Memory B cell (primary cell): ENCODE results near the gene ZMYND10.
A peak's percentile ranks its signal among the peaks of the same experiment; 100 is the strongest.

Source experiments
- ATAC-seq: fragments of 150-1000 bp; cut with Tn5 transposase; 2 replicates; pipeline ENCODE4 v1.10.0; 2021; ENCODE audit warnings: low read depth, mild to moderate bottlenecking, moderate library complexity
- DNase-seq, 2 donors: peaks; one replicate each; pipeline ENCODE4 v3.0.0; 2022; ENCODE audit warnings: low spot score in 2 of 2
- H3K27ac Mint-ChIP-seq: one replicate; pipeline ENCODE4 v1.8.0; 2022; ENCODE audit warnings: mild to moderate bottlenecking, moderate library complexity, mixed read lengths
- H3K27me3 Mint-ChIP-seq: one replicate; pipeline ENCODE4 v1.8.0; 2022; ENCODE audit warnings: mixed read lengths
- H3K36me3 Mint-ChIP-seq: one replicate; pipeline ENCODE4 v1.8.0; 2022; ENCODE audit warnings: mild to moderate bottlenecking, mixed read lengths
- H3K4me1 Mint-ChIP-seq: one replicate; pipeline ENCODE4 v1.8.0; 2022; ENCODE audit warnings: mixed read lengths
- H3K4me3 Mint-ChIP-seq: one replicate; pipeline ENCODE4 v1.8.0; 2022; ENCODE audit warnings: mild to moderate bottlenecking, moderate library complexity, mixed read lengths
- H3K9me3 Mint-ChIP-seq: one replicate; pipeline ENCODE4 v1.8.0; 2022; ENCODE audit warnings: mixed read lengths

Gene ZMYND10

GRCh38 chr3:50378024-50378423 lies 32.5 kb upstream of the ZMYND10 start:
- DNase-seq: no peak
- H3K27me3 Mint-ChIP-seq: peaks cover 8% of the 10 kb centered on the region
- no peak overlapping the region for H3K27ac Mint-ChIP-seq
- no peaks in the 10 kb centered on the region for H3K36me3 Mint-ChIP-seq
- ATAC-seq: no peak
- peaks cover 6% of the 10 kb centered on the region for H3K4me1 Mint-ChIP-seq
- no peak overlapping the region for H3K4me3 Mint-ChIP-seq
- H3K9me3 Mint-ChIP-seq: no peaks in the 10 kb centered on the region

- Mint-ChIP-seq H3K27ac (no peak overlapping the region), H3K4me1 (peaks cover 7% of the 10 kb centered on the region), H3K9me3 (no peaks in the 10 kb centered on the region), H3K27me3 (peaks cover 13% of the 10 kb centered on the region), H3K4me3 (no peak overlapping the region), H3K36me3 (no peaks in the 10 kb centered on the region)
- DNase-seq (no peak), ATAC-seq (peak; percentile 47)
These were observed 29.9 kb upstream of the ZMYND10 start for GRCh38 chr3:50375258-50375931.

- no peak for DNase-seq
- Mint-ChIP-seq H3K4me1 (peaks cover 7% of the 10 kb centered on the region), H3K9me3 (no peaks in the 10 kb centered on the region), H3K27ac (no peak overlapping the region), H3K36me3 (no peaks in the 10 kb centered on the region), H3K4me3 (no peak overlapping the region), H3K27me3 (peaks cover 13% of the 10 kb centered on the region)
- no peak for ATAC-seq
These were observed 29.1 kb upstream of the ZMYND10 start for GRCh38 chr3:50374363-50375257.

- H3K27me3 Mint-ChIP-seq: peaks cover 16% of the 10 kb centered on the region
- H3K9me3 Mint-ChIP-seq: no peaks in the 10 kb centered on the region
- no peak overlapping the region for H3K4me3 Mint-ChIP-seq
- peaks cover 8% of the 10 kb centered on the region for H3K4me1 Mint-ChIP-seq
- peak overlapping the region; percentile 9 for H3K27ac Mint-ChIP-seq
- DNase-seq: no peak
- no peaks in the 10 kb centered on the region for H3K36me3 Mint-ChIP-seq
- ATAC-seq: no peak
These were observed 27.9 kb upstream of the ZMYND10 start for GRCh38 chr3:50373146-50374051.

- peaks cover 10% of the 10 kb centered on the region for H3K4me1 Mint-ChIP-seq
- no peak overlapping the region for H3K4me3 Mint-ChIP-seq
- H3K27ac Mint-ChIP-seq: no peak overlapping the region
- no peaks in the 10 kb centered on the region for H3K9me3 Mint-ChIP-seq
- H3K36me3 Mint-ChIP-seq: no peaks in the 10 kb centered on the region
- H3K27me3 Mint-ChIP-seq: peaks cover 14% of the 10 kb centered on the region
- ATAC-seq (no peak), DNase-seq (no peak)
These were observed 26.8 kb upstream of the ZMYND10 start for GRCh38 chr3:50372349-50372748.

GRCh38 chr3:50371133-50371685 lies 25.7 kb upstream of the ZMYND10 start:
- Mint-ChIP-seq H3K4me1 (peaks cover 11% of the 10 kb centered on the region), H3K36me3 (no peaks in the 10 kb centered on the region), H3K27ac (no peak overlapping the region), H3K4me3 (no peak overlapping the region), H3K9me3 (no peaks in the 10 kb centered on the region), H3K27me3 (peaks cover 14% of the 10 kb centered on the region)
- DNase-seq (no peak), ATAC-seq (no peak)

GRCh38 chr3:50370594-50370993 lies 25.1 kb upstream of the ZMYND10 start:
- Mint-ChIP-seq H3K9me3 (no peaks in the 10 kb centered on the region), H3K4me1 (peaks cover 16% of the 10 kb centered on the region), H3K27ac (no peak overlapping the region), H3K27me3 (peaks cover 14% of the 10 kb centered on the region), H3K36me3 (no peaks in the 10 kb centered on the region), H3K4me3 (no peak overlapping the region)
- ATAC-seq: no peak
- DNase-seq: no peak

- peaks cover 14% of the 10 kb centered on the region for H3K27me3 Mint-ChIP-seq
- DNase-seq: no peak
- H3K9me3 Mint-ChIP-seq: no peaks in the 10 kb centered on the region
- no peak overlapping the region for H3K27ac Mint-ChIP-seq
- H3K4me3 Mint-ChIP-seq: no peak overlapping the region
- H3K36me3 Mint-ChIP-seq: no peaks in the 10 kb centered on the region
- peaks cover 20% of the 10 kb centered on the region for H3K4me1 Mint-ChIP-seq
- no peak for ATAC-seq
These were observed 23.6 kb upstream of the ZMYND10 start for GRCh38 chr3:50369012-50369670.

GRCh38 chr3:50365842-50366220 lies 20.3 kb upstream of the ZMYND10 start:
- ATAC-seq (no peak), DNase-seq (no peak)
- Mint-ChIP-seq H3K27ac (peak overlapping the region; percentile 91), H3K4me1 (peaks cover 18% of the 10 kb centered on the region), H3K36me3 (no peaks in the 10 kb centered on the region), H3K4me3 (peak overlapping the region; percentile 88), H3K27me3 (peaks cover 4% of the 10 kb centered on the region), H3K9me3 (no peaks in the 10 kb centered on the region)

- Mint-ChIP-seq H3K27ac (peak overlapping the region; percentile 91), H3K36me3 (no peaks in the 10 kb centered on the region), H3K27me3 (peaks cover 4% of the 10 kb centered on the region), H3K9me3 (no peaks in the 10 kb centered on the region), H3K4me1 (peaks cover 18% of the 10 kb centered on the region), H3K4me3 (peak overlapping the region; percentile 88)
- DNase-seq: peak; percentile 88 to 92
- ATAC-seq: peak; percentile 97
These were observed 19.7 kb upstream of the ZMYND10 start for GRCh38 chr3:50365080-50365841.

- ATAC-seq (peak; percentile 4), DNase-seq (no peak)
- Mint-ChIP-seq H3K4me3 (peak overlapping the region; percentile 88), H3K27ac (peak overlapping the region; percentile 91), H3K36me3 (no peaks in the 10 kb centered on the region), H3K9me3 (no peaks in the 10 kb centered on the region), H3K4me1 (peaks cover 20% of the 10 kb centered on the region), H3K27me3 (peaks cover 4% of the 10 kb centered on the region)
These were observed 19.1 kb upstream of the ZMYND10 start for GRCh38 chr3:50364573-50365079.

GRCh38 chr3:50359760-50360110 lies 14.2 kb upstream of the ZMYND10 start:
- peak overlapping the region; percentile 99 for H3K4me3 Mint-ChIP-seq
- H3K36me3 Mint-ChIP-seq: peaks cover 4% of the 10 kb centered on the region
- H3K27ac Mint-ChIP-seq: peak overlapping the region; percentile 93
- ATAC-seq (peak; percentile 13), DNase-seq (no peak)
- no peaks in the 10 kb centered on the region for H3K9me3 Mint-ChIP-seq
- H3K27me3 Mint-ChIP-seq: no peaks in the 10 kb centered on the region
- peaks cover 32% of the 10 kb centered on the region for H3K4me1 Mint-ChIP-seq
